GM23338 (cell line): Measurements from ENCODE around the gene TEPSIN. TPM values are rescaled to one million over a fixed set of nuclear protein-coding genes. Genes with fewer than 3 reads are reported as not detected.

ENCODE experiments used
- CREB1 ChIP-seq: fragments of 250-450 bp; sonication (Bioruptor Pico); IDR thresholded peaks from 2 replicates; pipeline ENCODE4 v1.5.0; 2020; ENCODE audit warnings: low read depth, mild to moderate bottlenecking, moderate library complexity
- EZH2 ChIP-seq: fragments of 200-600 bp; sonication (generic); IDR thresholded peaks from one replicate; pipeline ENCODE4 v1.8.0; 2017; ENCODE audit warnings: antibody characterized with exemption, mild to moderate bottlenecking, low read depth; ENCODE audit not compliant: unreplicated experiment
- EZH2phosphoT487 ChIP-seq: fragments of 200-600 bp; sonication (generic); IDR thresholded peaks from one replicate; pipeline ENCODE4 v1.8.1; 2018; ENCODE audit warnings: antibody characterized with exemption; ENCODE audit not compliant: unreplicated experiment
- JUNB ChIP-seq: IDR thresholded peaks from one replicate; pipeline ENCODE4 v1.6.1; 2016; ENCODE audit warnings: antibody characterized with exemption; ENCODE audit not compliant: unreplicated experiment
- NANOG ChIP-seq: IDR thresholded peaks from 2 replicates; pipeline ENCODE4 v1.6.1; 2016; ENCODE audit warnings: antibody characterized with exemption, borderline replicate concordance
- POLR2AphosphoS5 ChIP-seq: IDR thresholded peaks from 2 replicates; pipeline ENCODE4 v1.6.1; 2016; ENCODE audit warnings: antibody characterized with exemption, low read depth
- STAT1 ChIP-seq: IDR thresholded peaks from one replicate; pipeline ENCODE4 v1.6.1; 2016; ENCODE audit warnings: antibody characterized with exemption; ENCODE audit not compliant: unreplicated experiment
- ZNF114 ChIP-seq: fragments of 250-450 bp; sonication (Bioruptor Pico); IDR thresholded peaks from 2 replicates; pipeline ENCODE4 v1.5.0; 2020; ENCODE audit warnings: mild to moderate bottlenecking, moderate library complexity
- ZNF331 ChIP-seq: fragments of 250-450 bp; sonication (Bioruptor Pico); IDR thresholded peaks from 2 replicates; pipeline ENCODE4 v1.5.0; 2020; ENCODE audit warnings: low read depth, mild to moderate bottlenecking, moderate library complexity
- polyA plus RNA-seq: library from polyadenylated mRNA; unstranded; fragments of >200 nt; fragmentation: Nextera tagmentation; extraction: Ambion mirVana; gene quantifications from 2 replicates; pipeline ENCODE4 v1.2.1, GENCODE V29; 2016
- total RNA-seq: library from RNA; depleted of rRNA; stranded (reverse); fragments of >200 nt; shearing (Covaris generic); gene quantifications from 2 replicates; pipeline ENCODE4 v1.2.3, GENCODE V29; 2014
- TF ChIP-seq, protein P1 (sequence below): fragments of 250-450 bp; sonication (Bioruptor Pico); IDR thresholded peaks from 2 replicates; pipeline ENCODE4 v1.5.0; 2020; ENCODE audit warnings: mild to moderate bottlenecking, moderate library complexity
- TF ChIP-seq, protein P2 (sequence below): IDR thresholded peaks from 2 replicates; pipeline ENCODE4 v1.6.1; 2016; ENCODE audit warnings: antibody characterized with exemption

The TEPSIN gene
- total and polyA plus RNA-seq, 2 experiments from 2014 or later = 4.4 to 25.3 TPM

DNA sequence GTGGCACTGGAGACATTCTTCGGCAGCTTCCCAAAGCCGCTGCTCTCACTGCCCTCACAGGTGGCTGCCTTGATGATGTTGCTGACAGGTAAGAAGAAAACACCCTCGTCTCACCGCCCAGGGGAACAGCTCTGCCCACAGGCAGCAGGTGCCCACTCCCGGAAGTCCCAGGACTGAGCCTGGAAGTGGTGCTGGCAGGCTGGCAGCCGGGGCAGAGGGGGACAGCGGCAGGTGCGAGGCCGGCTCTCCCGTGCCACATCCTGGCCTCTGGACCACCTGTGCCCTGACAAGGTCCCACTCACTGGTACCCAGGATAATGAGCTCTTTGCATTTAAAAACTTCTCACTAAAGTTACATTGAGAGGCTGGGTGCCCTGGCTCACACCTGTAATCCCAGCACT, 36.5 kb downstream of the TEPSIN start (continued):
- TF ChIP-seq, protein P1, sequence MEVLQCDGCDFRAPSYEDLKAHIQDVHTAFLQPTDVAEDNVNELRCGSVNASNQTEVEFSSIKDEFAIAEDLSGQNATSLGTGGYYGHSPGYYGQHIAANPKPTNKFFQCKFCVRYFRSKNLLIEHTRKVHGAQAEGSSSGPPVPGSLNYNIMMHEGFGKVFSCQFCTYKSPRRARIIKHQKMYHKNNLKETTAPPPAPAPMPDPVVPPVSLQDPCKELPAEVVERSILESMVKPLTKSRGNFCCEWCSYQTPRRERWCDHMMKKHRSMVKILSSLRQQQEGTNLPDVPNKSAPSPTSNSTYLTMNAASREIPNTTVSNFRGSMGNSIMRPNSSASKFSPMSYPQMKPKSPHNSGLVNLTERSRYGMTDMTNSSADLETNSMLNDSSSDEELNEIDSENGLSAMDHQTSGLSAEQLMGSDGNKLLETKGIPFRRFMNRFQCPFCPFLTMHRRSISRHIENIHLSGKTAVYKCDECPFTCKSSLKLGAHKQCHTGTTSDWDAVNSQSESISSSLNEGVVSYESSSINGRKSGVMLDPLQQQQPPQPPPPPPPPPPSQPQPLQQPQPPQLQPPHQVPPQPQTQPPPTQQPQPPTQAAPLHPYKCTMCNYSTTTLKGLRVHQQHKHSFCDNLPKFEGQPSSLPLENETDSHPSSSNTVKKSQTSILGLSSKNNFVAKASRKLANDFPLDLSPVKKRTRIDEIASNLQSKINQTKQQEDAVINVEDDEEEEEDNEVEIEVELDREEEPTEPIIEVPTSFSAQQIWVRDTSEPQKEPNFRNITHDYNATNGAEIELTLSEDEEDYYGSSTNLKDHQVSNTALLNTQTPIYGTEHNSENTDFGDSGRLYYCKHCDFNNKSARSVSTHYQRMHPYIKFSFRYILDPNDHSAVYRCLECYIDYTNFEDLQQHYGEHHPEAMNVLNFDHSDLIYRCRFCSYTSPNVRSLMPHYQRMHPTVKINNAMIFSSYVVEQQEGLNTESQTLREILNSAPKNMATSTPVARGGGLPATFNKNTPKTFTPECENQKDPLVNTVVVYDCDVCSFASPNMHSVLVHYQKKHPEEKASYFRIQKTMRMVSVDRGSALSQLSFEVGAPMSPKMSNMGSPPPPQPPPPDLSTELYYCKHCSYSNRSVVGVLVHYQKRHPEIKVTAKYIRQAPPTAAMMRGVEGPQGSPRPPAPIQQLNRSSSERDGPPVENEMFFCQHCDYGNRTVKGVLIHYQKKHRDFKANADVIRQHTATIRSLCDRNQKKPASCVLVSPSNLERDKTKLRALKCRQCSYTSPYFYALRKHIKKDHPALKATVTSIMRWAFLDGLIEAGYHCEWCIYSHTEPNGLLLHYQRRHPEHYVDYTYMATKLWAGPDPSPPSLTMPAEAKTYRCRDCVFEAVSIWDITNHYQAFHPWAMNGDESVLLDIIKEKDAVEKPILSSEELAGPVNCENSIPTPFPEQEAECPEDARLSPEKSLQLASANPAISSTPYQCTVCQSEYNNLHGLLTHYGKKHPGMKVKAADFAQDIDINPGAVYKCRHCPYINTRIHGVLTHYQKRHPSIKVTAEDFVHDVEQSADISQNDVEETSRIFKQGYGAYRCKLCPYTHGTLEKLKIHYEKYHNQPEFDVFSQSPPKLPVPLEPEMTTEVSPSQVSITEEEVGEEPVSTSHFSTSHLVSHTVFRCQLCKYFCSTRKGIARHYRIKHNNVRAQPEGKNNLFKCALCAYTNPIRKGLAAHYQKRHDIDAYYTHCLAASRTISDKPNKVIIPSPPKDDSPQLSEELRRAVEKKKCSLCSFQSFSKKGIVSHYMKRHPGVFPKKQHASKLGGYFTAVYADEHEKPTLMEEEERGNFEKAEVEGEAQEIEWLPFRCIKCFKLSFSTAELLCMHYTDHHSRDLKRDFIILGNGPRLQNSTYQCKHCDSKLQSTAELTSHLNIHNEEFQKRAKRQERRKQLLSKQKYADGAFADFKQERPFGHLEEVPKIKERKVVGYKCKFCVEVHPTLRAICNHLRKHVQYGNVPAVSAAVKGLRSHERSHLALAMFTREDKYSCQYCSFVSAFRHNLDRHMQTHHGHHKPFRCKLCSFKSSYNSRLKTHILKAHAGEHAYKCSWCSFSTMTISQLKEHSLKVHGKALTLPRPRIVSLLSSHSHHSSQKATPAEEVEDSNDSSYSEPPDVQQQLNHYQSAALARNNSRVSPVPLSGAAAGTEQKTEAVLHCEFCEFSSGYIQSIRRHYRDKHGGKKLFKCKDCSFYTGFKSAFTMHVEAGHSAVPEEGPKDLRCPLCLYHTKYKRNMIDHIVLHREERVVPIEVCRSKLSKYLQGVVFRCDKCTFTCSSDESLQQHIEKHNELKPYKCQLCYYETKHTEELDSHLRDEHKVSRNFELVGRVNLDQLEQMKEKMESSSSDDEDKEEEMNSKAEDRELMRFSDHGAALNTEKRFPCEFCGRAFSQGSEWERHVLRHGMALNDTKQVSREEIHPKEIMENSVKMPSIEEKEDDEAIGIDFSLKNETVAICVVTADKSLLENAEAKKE (CRISPR knock-in tag) = no peak
- no peak for TF ChIP-seq STAT1
- no peak for TF ChIP-seq POLR2AphosphoS5
- TF ChIP-seq, protein P2, sequence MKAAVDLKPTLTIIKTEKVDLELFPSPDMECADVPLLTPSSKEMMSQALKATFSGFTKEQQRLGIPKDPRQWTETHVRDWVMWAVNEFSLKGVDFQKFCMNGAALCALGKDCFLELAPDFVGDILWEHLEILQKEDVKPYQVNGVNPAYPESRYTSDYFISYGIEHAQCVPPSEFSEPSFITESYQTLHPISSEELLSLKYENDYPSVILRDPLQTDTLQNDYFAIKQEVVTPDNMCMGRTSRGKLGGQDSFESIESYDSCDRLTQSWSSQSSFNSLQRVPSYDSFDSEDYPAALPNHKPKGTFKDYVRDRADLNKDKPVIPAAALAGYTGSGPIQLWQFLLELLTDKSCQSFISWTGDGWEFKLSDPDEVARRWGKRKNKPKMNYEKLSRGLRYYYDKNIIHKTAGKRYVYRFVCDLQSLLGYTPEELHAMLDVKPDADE = no peak
- TF ChIP-seq NANOG = no peak
- TF ChIP-seq CREB1 (CRISPR knock-in tag) = no peak
- no peak for TF ChIP-seq ZNF114
- no peak for TF ChIP-seq ZNF331 (CRISPR knock-in tag)
- no peak for TF ChIP-seq EZH2
- TF ChIP-seq JUNB = no peak
- TF ChIP-seq EZH2phosphoT487 = no peak
